ENCODE data around the gene WDPCP. TPM values are rescaled to one million over a fixed set of nuclear protein-coding genes. Genes with fewer than 3 reads are reported as not detected.

WDPCP gene
- total and polyA plus RNA-seq, 2 of the 4 experiments (the other 2 are of a cell fraction): 2.2 to 10.2 TPM

DNA sequence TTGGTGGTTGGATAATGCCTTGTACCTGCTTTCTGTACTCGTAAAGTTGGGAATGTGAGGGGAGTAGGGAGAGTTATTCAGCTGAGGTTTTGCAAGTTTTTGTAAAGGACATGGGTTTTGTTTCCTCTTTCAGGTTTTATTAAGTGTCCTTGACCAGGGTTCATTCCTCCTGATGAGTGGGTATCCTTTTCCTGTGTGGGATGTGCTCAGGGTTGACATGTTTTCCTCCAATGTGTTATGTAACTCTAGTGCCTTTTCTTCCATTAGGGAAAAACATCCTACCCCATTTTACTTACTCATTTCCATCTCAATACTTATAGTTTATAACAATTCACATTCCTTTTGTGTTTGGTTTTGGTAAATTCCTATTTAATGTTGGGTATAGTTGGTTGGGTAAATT is 489.2 kb downstream of the WDPCP start:
- Histone ChIP-seq H4K5ac (ENCODE audit: low read depth, low read length) (no peak overlapping the region), H3K18ac (ENCODE audit: low read depth, low read length) (no peak overlapping the region), H3K23ac (ENCODE audit: low read depth, low read length) (no peak overlapping the region), H3K4me2 (ENCODE audit: low read depth, low read length) (no peak overlapping the region), H2BK15ac (ENCODE audit: low read depth, low read length) (no peak overlapping the region), H2BK5ac (ENCODE audit: low read depth, low read length, poor library complexity, severe bottlenecking) (no peak overlapping the region), H2BK20ac (ENCODE audit: low read depth, low read length) (no peak overlapping the region), H3K4ac (ENCODE audit: low read depth, low read length) (no peak overlapping the region), H3K4me3 (ENCODE audit: insufficient read depth, low read depth, low read length) (no peak overlapping the region), H2AFZ (replicated peaks; ENCODE audit: low read length, poor library complexity) (no peak overlapping the region), H3K9me3 (ENCODE audit: control insufficient read depth, insufficient read depth, low read length) (no peaks in the 10 kb centered on the region), H4K20me1 (ENCODE audit: insufficient read depth, low read length) (no peaks in the 10 kb centered on the region), H4K91ac (ENCODE audit: insufficient read depth, low read depth, low read length) (no peak overlapping the region), H3K9ac (ENCODE audit: low read depth, low read length) (no peak overlapping the region), H3K56ac (ENCODE audit: extremely low read depth, insufficient read depth, low read length) (no peak overlapping the region), H3K27ac (ENCODE audit: insufficient read depth, low read length) (no peak overlapping the region), H4K8ac (ENCODE audit: low read depth in 2 of 2, low read length in 2 of 2) (no peak overlapping the region), H3K14ac (replicated peaks; ENCODE audit: low read depth, low read length) (no peak overlapping the region), H2AK9ac (replicated peaks; ENCODE audit: low read depth, low read length, poor library complexity) (no peak overlapping the region), H2AK5ac (ENCODE audit: low read depth, low read length) (no peak overlapping the region), H3K79me1 (ENCODE audit: low read depth in 1 of 2, low read length in 2 of 2) (no peaks in the 10 kb centered on the region), H3K9me1 (ENCODE audit: insufficient read depth, low read length) (no peaks in the 10 kb centered on the region), H3K4me1 (ENCODE audit: control insufficient read depth, insufficient read depth, low read length) (no peaks in the 10 kb centered on the region), H3K27me3 (ENCODE audit: control insufficient read depth, insufficient read depth, low read length) (no peaks in the 10 kb centered on the region), H2BK120ac (ENCODE audit: low read depth, low read length) (no peak overlapping the region), H3K36me3 (ENCODE audit: control insufficient read depth, insufficient read depth, low read length) (no peaks in the 10 kb centered on the region)
- TF ChIP-seq SMC3 (IDR thresholded peaks at IDR 0.05; ENCODE audit: low read depth, low read length) (no peak), RFX5 (IDR thresholded peaks at IDR 0.05; ENCODE audit: low read depth, low read length) (no peak), RCOR1 (IDR thresholded peaks at IDR 0.05; ENCODE audit: insufficient replicate concordance, low read length) (no peak), FOS (IDR thresholded peaks at IDR 0.05; ENCODE audit: low read depth, low read length) (no peak), MAZ (IDR thresholded peaks at IDR 0.05; ENCODE audit: borderline replicate concordance, low read depth, low read length) (no peak), BHLHE40 (IDR thresholded peaks at IDR 0.05; ENCODE audit: low read depth, low read length) (no peak), POLR2A (IDR thresholded peaks at IDR 0.05; ENCODE audit: low read depth, low read length) (no peak)
- BruUV-seq (replicated peaks): no TSS peak
- ChIA-PET POLR2A (ENCODE audit: unreplicated experiment) (no interaction called here), CTCF (interaction anchor here (0.6 kb wide), 1 partner anchor 13 kb away, joined by 3 read pairs; no protein-coding TSS in a partner anchor)
- no peak for ATAC-seq (ENCODE audit: low read depth)
- dilution Hi-C loops (cut with HindIII; ENCODE audit: low sequenced_read_pairs, unreplicated experiment) (no loop called here), in situ Hi-C loops (cut with MboI; ENCODE audit: low sequenced_read_pairs) (no loop called here), intact Hi-C loops (cut with micrococcal nuclease) (no loop called here)
- no CpG with 5 or more reads among the region's 1 CpG for WGBS, 2 experiments (ENCODE audit: extremely low coverage in 2 of 2, insufficient read length in 1 of 2)
- no peak for DNase-seq

All from IMR-90 (cell line).